ENCODE measurements around the gene PLEKHG5. TPM values are rescaled to one million over a fixed set of nuclear protein-coding genes. Genes with fewer than 3 reads are reported as not detected.
A peak's percentile ranks its signal among the peaks of the same experiment; 100 is the strongest.

PLEKHG5 gene
- total RNA-seq, 2 donors from 2014 or later: 7.0 to 7.9 TPM

- TF ChIP-seq CTCF (IDR thresholded peaks at IDR 0.05): no peak
- no peaks in the 10 kb centered on the region for H3K27me3 ChIP-seq
- H3K36me3 ChIP-seq: no peaks in the 10 kb centered on the region
- H3K9me3 ChIP-seq: no peaks in the 10 kb centered on the region
- DNase-seq (ENCODE audit: low spot score): no peak
- peak overlapping the region; percentile 64 to 73 for H3K27ac ChIP-seq
- peak overlapping the region; percentile 52 to 71 for H3K4me3 ChIP-seq
- peaks cover 0 to 78% of the 10 kb centered on the region in 2 donors for H3K4me1 ChIP-seq
Measured at GRCh38 chr1:6497867-6498575, 6.6 kb upstream of the PLEKHG5 start.

GRCh38 chr1:6497215-6497866 lies 5.9 kb upstream of the PLEKHG5 start:
- Histone ChIP-seq H3K36me3 (no peaks in the 10 kb centered on the region), H3K9me3 (no peaks in the 10 kb centered on the region), H3K27me3 (no peaks in the 10 kb centered on the region), H3K27ac (peak overlapping the region; percentile 71 to 78), H3K4me3 (peak overlapping the region; percentile 56 to 71), H3K4me1 (peaks cover 0 to 78% of the 10 kb centered on the region in 2 donors)
- DNase-seq (ENCODE audit: low spot score): no peak
- no peak for TF ChIP-seq CTCF (IDR thresholded peaks at IDR 0.05)

- no peaks in the 10 kb centered on the region for H3K27me3 ChIP-seq
- peak overlapping the region; percentile 71 to 78 for H3K27ac ChIP-seq
- peaks cover 0 to 78% of the 10 kb centered on the region in 2 donors for H3K4me1 ChIP-seq
Measured at GRCh38 chr1:6496890-6497214, 5.4 kb upstream of the PLEKHG5 start.

GRCh38 chr1:6496365-6496721 lies 4.9 kb upstream of the PLEKHG5 start:
- H3K9me3 ChIP-seq: no peaks in the 10 kb centered on the region
- no peak for DNase-seq (ENCODE audit: low spot score)
- H3K36me3 ChIP-seq: no peaks in the 10 kb centered on the region
- TF ChIP-seq CTCF (IDR thresholded peaks at IDR 0.05): no peak
- H3K4me1 ChIP-seq: peaks cover 0 to 78% of the 10 kb centered on the region in 2 donors
- no peaks in the 10 kb centered on the region for H3K27me3 ChIP-seq
- peak overlapping the region; percentile 56 to 71 for H3K4me3 ChIP-seq
- peak overlapping the region; percentile 71 to 78 for H3K27ac ChIP-seq

More at GRCh38 chr1:6496890-6497214, 5.4 kb upstream of the PLEKHG5 start:
- Histone ChIP-seq H3K9me3 (no peaks in the 10 kb centered on the region), H3K4me3 (peak overlapping the region; percentile 56 to 71), H3K36me3 (no peaks in the 10 kb centered on the region)
- TF ChIP-seq CTCF (IDR thresholded peaks at IDR 0.05): no peak
- no peak for DNase-seq (ENCODE audit: low spot score)

GRCh38 chr1:6495540-6496364 lies 4.3 kb upstream of the PLEKHG5 start:
- H3K27me3 ChIP-seq: no peaks in the 10 kb centered on the region
- no peak for TF ChIP-seq CTCF (IDR thresholded peaks at IDR 0.05)
- H3K4me1 ChIP-seq: peaks cover 0 to 78% of the 10 kb centered on the region in 2 donors
- DNase-seq (ENCODE audit: low spot score): no peak
- no peaks in the 10 kb centered on the region for H3K36me3 ChIP-seq
- H3K9me3 ChIP-seq: no peaks in the 10 kb centered on the region
- H3K4me3 ChIP-seq: peak overlapping the region in 1 of 2 donors; percentile 71
- peak overlapping the region; percentile 71 to 78 for H3K27ac ChIP-seq
